GM21423 (cell line): ENCODE measurements around the gene ENTPD6.
"Not testable (repeated sequence)": the region's sequence is repeated elsewhere in the genome, so short reads cannot be mapped to it uniquely, and the experiment has no call there.

Source experiments
- ATAC-seq: cut with Tn5 transposase; IDR thresholded peaks from one replicate; pipeline ENCODE4 v1.9.1; 2021; ENCODE audit warnings: mild to moderate bottlenecking, moderate library complexity; ENCODE audit not compliant: unreplicated experiment

ENTPD6 gene

GRCh38 chr20:25239387-25240370, 44.2 kb downstream of the ENTPD6 start:
- ATAC-seq: no peak

- ATAC-seq: not testable (repeated sequence)
Measured at GRCh38 chr20:25240851-25241658, 45.5 kb downstream of the ENTPD6 start.

- not testable (repeated sequence) for ATAC-seq
Measured at GRCh38 chr20:25241659-25241955, 46.1 kb downstream of the ENTPD6 start.

GRCh38 chr20:25242231-25242630, 46.7 kb downstream of the ENTPD6 start:
- no peak for ATAC-seq

GRCh38 chr20:25243416-25243979, 48.0 kb downstream of the ENTPD6 start:
- no peak for ATAC-seq

GRCh38 chr20:25244976-25245375, 49.5 kb downstream of the ENTPD6 start:
- no peak for ATAC-seq

- no peak for ATAC-seq
Measured at GRCh38 chr20:25245461-25245860, 49.9 kb downstream of the ENTPD6 start.

- ATAC-seq: no peak
Measured at GRCh38 chr20:25246182-25246999, 50.9 kb downstream of the ENTPD6 start.

GRCh38 chr20:25247000-25247517, 51.5 kb downstream of the ENTPD6 start:
- no peak for ATAC-seq

- peak; percentile 27 for ATAC-seq
Measured at GRCh38 chr20:25247518-25247955, 52.0 kb downstream of the ENTPD6 start.

- peak; percentile 62 for ATAC-seq
Measured at GRCh38 chr20:25247956-25248785, 52.7 kb downstream of the ENTPD6 start, which contains the start of gene PYGB. Gene PYGB (plus strand): TSS chr20:25248085. CDS start chr20:25248179, 94 bp downstream.

GRCh38 chr20:25248786-25249172, 53.3 kb downstream of the ENTPD6 start:
- ATAC-seq: no peak

- ATAC-seq: no peak
Measured at GRCh38 chr20:25249198-25249931, 53.9 kb downstream of the ENTPD6 start.

- no peak for ATAC-seq
Measured at GRCh38 chr20:25250508-25250907, 55.0 kb downstream of the ENTPD6 start.

GRCh38 chr20:25251019-25251418, 55.5 kb downstream of the ENTPD6 start:
- no peak for ATAC-seq

GRCh38 chr20:25251558-25251957, 56.0 kb downstream of the ENTPD6 start:
- no peak for ATAC-seq

GRCh38 chr20:25252230-25252651, 56.7 kb downstream of the ENTPD6 start:
- ATAC-seq: no peak

GRCh38 chr20:25252686-25253421, 57.3 kb downstream of the ENTPD6 start:
- ATAC-seq: no peak
